Activated T-cell treated with anti-CD3 and anti-CD28 coated beads for 1 hour (primary cell): Measurements from ENCODE around the gene NRN1L.
A peak's percentile ranks its signal among the peaks of the same experiment; 100 is the strongest.

Experiments
- DNase-seq: peaks from one replicate; pipeline ENCODE4 v3.0.0-alpha.2; 2020; ENCODE audit warnings: low read depth

Gene NRN1L

GRCh38 chr16:67917140-67917851 lies 32.6 kb downstream of the NRN1L start:
- DNase-seq: no peak

- no peak for DNase-seq
Observed at GRCh38 chr16:67917852-67918236, 33.2 kb downstream of the NRN1L start.

- DNase-seq: no peak
Observed at GRCh38 chr16:67919622-67920221, 35.0 kb downstream of the NRN1L start.

DNA sequence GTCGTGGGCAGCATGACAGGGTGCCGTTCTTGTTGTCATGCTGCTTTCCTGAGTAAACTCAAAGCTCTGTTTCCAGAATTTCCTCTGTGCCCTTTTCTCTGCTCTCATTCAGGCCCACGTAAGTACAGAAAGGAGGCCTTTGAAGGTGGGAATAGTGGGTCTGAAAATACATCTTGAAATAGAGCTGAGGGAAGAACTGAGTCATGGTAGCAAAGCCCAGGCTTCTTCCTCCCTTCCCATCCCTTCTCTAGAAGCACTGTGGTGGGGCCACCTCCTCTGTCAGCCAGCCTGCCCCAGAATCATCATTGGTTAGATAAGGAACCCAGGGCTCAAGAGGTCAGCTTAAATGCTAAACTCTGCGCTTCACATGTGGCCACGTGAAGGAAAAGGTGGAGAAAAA lies 37.5 kb downstream of the NRN1L start:
- DNase-seq: no peak

DNA sequence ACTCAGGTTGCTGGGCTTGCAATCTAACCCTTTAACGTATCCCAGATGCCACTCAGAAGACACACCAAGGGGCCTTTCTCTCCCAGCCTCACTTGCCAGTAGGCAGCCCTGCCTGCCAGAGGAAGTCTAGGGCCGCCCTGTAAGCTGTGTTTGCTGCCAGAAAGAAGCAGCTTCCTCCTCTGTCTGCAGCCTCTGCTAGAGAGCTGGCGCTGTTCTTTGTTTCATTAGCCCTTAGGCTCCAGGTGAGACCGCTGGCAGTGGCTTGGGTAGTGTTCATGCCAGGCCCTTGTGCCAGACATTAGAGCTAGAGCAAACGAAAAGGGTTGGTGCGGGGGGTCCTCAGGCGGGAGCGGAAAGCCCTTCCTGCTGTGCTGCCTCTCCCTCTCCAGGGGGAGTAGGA lies 38.1 kb downstream of the NRN1L start:
- no peak for DNase-seq

- DNase-seq: no peak
Observed at GRCh38 chr16:67923414-67924116, 38.9 kb downstream of the NRN1L start.

GRCh38 chr16:67924140-67924906 lies 39.6 kb downstream of the NRN1L start:
- DNase-seq: no peak

- no peak for DNase-seq
Observed at GRCh38 chr16:67926181-67926750, 41.6 kb downstream of the NRN1L start.

DNA sequence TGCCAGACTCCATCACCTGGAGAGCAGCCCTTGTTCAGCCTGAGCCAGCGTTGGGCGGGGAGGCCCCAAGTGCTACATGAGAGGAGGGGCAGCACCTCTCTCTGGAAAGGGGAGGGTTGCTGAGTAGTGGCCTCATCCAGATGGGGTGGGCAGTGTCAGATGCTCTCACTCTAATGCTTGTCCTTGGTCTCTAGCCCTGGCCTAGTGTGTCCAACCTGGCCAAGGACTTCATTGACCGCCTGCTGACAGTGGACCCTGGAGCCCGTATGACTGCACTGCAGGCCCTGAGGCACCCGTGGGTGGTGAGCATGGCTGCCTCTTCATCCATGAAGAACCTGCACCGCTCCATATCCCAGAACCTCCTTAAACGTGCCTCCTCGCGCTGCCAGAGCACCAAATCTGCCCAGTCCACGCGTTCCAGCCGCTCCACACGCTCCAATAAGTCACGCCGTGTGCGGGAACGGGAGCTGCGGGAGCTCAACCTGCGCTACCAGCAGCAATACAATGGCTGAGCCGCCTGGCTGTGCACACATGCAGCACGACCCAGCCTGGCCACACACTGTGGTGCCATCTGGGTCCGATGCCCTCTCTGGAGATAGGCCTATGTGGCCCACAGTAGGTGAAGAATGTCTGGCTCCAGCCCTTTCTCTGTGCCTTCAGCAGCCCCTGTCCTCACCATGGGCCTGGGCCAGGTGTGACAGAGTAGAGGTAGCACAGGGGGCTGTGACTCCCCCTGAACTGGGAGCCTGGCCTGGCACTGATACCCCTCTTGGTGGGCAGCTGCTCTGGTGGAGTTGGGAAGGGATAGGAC lies 42.7 kb downstream of the NRN1L start:
- no peak for DNase-seq

- no peak for DNase-seq
Observed at GRCh38 chr16:67928147-67928546, 43.5 kb downstream of the NRN1L start.

DNA sequence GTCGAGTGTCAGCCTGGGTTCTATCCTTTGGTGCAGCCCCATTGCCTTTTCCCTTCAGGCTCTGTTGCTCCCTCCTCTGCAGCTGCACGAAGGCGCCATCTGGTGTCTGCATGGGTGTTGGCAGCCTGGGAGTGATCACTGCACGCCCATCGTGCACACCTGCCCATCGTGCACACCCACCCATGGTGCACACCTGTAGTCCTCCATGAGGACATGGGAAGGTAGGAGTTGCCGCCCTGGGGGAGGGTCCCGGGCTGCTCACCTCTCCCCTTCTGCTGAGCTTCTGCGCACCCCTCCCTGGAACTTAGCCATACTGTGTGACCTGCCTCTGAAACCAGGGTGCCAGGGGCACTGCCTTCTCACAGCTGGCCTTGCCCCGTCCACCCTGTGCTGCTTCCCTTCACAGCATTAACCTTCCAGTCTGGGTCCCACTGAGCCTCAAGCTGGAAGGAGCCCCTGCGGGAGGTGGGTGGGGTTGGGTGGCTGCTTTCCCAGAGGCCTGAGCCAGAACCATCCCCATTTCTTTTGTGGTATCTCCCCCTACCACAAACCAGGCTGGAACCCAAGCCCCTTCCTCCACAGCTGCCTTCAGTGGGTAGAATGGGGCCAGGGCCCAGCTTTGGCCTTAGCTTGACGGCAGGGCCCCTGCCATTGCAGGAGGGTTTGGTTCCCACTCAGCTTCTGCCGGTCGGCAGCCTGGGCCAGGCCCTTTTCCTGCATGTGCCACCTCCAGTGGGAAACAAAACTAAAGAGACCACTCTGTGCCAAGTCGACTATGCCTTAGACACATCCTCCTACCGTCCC lies 44.1 kb downstream of the NRN1L start:
- peak; percentile 69 for DNase-seq

DNA sequence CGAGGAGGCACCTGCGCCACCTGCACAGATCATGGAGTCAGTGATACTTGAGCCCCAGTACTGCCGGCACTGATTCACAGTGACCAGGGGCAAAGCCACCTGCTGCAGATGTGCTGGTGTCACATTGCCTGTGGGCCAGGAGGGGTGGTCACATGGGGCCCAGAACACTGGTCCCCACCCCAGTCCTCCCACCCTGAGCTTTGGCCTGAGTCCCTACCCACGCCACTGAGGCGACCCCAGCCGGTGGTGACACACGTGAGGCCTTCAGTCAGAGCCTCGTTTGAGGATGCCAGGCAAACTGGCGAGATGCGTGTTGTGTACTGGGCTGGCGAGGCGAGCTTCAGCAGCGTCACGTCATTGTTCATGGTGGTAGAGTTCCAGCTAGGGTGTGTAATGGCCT lies 45.5 kb downstream of the NRN1L start:
- DNase-seq: no peak

- DNase-seq: no peak
Observed at GRCh38 chr16:67930678-67931211, 46.1 kb downstream of the NRN1L start.

GRCh38 chr16:67931712-67932461 lies 47.2 kb downstream of the NRN1L start, which contains the start of gene CTRL:
Gene CTRL (minus strand): TSS chr16:67931862. CDS start chr16:67931852, 10 bp downstream.
- no peak for DNase-seq

GRCh38 chr16:67932462-67932840 lies 47.8 kb downstream of the NRN1L start:
- no peak for DNase-seq

- DNase-seq: no peak
Observed at GRCh38 chr16:67933805-67934204, 49.1 kb downstream of the NRN1L start.

DNA sequence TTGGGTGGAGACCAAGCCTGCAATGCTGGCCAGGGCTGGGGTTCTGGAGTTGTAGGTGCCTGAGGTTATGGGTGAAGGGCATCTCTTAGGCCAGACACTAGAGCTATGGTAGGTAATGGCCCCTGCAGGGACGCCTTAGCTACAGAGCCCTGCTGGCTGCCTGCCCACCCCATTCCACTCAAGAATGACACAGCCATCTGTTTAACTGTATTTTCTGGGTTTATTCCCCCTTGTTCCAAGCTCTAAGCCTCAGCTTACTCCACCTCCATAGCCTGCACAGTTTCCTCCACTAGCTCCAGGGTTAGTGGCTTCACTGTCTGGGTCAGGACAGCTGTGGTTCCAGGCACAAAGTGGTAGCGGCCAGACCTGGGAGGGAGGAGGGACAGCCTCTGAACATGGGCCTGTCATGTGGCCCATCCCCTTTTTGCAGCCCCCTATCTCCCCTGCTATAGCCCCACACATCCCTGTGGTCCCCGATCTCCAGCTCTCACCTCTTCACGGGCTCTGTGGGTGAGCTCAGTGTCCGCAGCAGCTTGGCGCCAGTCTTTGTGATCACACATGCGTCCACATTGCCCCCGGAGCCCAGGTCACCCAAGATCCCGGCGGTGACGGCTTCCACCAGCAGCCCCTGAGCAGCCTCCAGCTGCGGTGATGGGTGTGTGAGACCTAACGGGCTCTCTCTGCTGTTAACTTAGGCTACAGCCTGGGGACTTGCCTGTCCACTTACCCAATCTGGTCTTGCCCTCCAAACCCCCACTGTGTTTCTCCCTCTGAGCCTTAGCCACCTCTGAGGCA lies 49.8 kb downstream of the NRN1L start:
- no peak for DNase-seq

- no peak for DNase-seq
Observed at GRCh38 chr16:67935101-67935401, 50.4 kb downstream of the NRN1L start.
